Measurements from ENCODE around the gene ACVR1B.

- TF ChIP-seq, protein P1, sequence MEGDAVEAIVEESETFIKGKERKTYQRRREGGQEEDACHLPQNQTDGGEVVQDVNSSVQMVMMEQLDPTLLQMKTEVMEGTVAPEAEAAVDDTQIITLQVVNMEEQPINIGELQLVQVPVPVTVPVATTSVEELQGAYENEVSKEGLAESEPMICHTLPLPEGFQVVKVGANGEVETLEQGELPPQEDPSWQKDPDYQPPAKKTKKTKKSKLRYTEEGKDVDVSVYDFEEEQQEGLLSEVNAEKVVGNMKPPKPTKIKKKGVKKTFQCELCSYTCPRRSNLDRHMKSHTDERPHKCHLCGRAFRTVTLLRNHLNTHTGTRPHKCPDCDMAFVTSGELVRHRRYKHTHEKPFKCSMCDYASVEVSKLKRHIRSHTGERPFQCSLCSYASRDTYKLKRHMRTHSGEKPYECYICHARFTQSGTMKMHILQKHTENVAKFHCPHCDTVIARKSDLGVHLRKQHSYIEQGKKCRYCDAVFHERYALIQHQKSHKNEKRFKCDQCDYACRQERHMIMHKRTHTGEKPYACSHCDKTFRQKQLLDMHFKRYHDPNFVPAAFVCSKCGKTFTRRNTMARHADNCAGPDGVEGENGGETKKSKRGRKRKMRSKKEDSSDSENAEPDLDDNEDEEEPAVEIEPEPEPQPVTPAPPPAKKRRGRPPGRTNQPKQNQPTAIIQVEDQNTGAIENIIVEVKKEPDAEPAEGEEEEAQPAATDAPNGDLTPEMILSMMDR (IDR thresholded peaks at IDR 0.05): no peak
- TF ChIP-seq EP300 (IDR thresholded peaks at IDR 0.05) (no peak), POLR2A (IDR thresholded peaks at IDR 0.05) (no peak)
Measured at GRCh38 chr12:52009081-52009751, 57.7 kb downstream of the ACVR1B start.
